HK-2 (cell line): ENCODE results near the gene CNTRL.
"Not testable (repeated sequence)": the region's sequence is repeated elsewhere in the genome, so short reads cannot be mapped to it uniquely, and the experiment has no call there.

Experiments
- DNase-seq: peaks from one replicate; pipeline ENCODE4 v3.0.0-alpha.2; 2018; ENCODE audit not compliant: unreplicated experiment

The CNTRL gene

DNA sequence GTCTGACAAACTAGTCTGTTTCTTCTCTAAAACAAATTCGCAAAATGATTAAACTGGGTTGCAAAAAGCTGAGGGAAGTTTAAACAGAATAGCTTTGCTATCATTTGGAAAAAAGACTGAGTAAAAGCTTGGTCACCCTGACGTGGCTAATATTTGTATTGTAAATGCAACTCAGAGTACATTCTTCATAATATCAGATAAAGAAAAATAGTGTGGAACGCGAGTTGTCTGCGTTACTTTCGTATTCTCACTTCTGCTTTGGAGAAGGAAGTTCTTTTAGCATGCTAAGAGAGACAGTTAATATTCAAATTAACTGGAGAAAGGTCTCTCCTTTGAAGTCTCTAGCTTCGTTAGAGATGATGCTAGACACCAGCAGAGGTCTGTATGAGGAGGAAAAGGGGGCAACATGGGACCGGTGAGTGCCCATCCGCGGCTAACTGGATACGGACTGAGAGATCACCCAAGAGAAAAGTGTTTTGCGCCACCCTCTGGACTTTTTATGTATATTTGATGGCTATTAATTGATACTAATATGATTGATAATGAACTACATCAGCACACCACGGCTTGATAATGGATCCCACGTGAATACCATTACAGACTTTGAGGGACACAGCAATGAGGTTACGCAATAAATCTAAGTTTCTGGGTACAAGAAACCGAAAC lies 2.9 kb upstream of the CNTRL start:
- no peak for DNase-seq

DNA sequence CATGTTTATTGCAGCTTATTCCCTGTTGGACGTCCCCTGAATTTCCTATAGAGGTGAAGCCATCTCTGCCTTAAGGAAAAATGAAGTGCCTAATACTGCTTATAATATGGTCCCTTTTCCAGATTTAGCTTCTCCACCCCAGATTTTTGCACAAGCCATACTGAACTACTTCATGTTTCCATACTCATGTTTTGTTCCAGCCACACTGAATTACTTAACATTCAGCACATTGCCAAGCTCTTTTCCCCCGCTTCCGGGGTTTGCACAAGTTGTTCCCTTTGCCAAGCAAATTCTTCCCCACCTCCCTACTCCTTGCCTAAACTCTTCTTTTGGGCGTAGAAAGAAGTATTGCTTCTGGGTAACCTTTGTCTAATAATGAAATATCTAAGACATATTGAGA lies 1.7 kb upstream of the CNTRL start:
- no peak for DNase-seq

- DNase-seq, result no peak
Observed at GRCh38 chr9:121075251-121076036, 689 bp downstream of the CNTRL start.

GRCh38 chr9:121082075-121082474 lies 7.3 kb downstream of the CNTRL start:
- no peak for DNase-seq

- no peak for DNase-seq
Observed at GRCh38 chr9:121085661-121086060, 10.9 kb downstream of the CNTRL start.

- DNase-seq, result no peak
Observed at GRCh38 chr9:121088576-121088975, 13.8 kb downstream of the CNTRL start.

DNA sequence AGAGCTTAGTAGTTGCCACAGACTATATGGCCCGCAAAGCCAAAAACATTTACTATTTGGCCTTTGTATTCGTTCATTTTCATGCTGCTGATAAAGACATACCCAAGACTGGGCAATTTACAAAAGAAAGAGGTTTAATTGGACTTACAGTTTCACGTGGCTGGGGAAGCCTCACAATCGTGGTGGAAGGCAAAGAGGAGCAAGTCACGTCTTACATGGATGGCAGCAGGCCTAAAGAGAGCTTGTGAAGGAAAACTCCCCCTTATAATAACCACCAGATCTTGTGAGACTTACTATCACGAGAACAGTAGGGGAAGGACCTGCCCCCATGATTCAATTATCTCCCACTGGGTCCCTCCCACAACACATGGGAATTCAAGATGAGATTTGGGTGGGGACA lies 16.0 kb downstream of the CNTRL start:
- not testable (repeated sequence) for DNase-seq

DNA sequence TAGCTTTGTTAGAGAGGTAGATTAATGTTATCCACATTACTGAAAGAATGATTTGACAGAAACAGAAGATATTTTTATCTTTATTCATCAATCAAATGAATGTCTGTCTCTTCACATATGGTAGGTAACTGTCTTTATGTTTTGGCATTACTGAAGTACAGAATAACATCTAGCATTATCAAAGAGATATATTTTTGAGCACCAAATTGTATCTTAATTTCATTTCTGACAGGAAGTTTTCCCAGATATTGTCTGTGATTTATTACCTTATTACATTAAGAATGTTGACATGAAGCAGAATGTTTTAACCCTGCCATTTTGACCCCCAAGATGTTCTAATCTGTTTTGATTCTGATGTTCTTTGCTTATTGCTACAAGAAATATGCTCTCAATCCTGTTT lies 20.3 kb downstream of the CNTRL start:
- no peak for DNase-seq

GRCh38 chr9:121098567-121099198 lies 23.9 kb downstream of the CNTRL start:
- no peak for DNase-seq

DNA sequence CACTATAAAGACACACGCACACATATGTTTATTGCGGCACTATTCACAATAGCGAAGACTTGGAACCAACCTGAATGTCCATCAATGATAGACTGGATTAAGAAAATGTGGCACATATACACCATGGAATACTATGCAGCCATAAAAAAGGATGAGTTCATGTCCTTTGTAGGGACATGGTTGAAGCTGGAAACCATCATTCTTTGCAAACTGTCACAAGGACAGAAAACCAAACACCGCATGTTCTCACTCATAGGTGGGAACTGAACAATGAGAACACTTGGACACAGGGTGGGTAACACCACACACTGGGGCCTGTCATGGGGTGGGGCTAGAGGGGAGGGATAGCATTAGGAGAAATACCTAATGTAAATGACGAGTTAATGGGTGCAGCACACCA lies 29.3 kb downstream of the CNTRL start:
- not testable (repeated sequence) for DNase-seq

DNA sequence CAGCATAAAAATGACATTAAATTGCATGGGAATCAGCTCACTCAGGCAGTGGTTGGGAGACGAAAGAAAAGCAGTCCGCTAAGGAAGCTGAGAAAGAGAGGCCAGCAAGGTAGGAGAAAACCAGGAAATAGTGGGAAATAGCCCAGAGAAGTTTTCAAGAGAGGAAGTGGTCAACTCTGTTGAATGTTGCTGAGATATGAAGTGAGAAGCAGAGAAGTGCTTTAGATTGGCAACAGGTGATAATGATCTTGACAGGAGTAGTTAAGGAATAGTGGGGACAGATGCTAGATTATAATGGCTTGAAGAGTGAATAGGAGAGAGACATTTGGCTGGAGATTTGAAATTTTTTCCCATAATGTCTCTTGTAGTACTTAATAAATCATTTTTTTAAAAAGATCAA lies 30.8 kb downstream of the CNTRL start:
- DNase-seq, result no peak

GRCh38 chr9:121107029-121107428 lies 32.3 kb downstream of the CNTRL start:
- no peak for DNase-seq

DNA sequence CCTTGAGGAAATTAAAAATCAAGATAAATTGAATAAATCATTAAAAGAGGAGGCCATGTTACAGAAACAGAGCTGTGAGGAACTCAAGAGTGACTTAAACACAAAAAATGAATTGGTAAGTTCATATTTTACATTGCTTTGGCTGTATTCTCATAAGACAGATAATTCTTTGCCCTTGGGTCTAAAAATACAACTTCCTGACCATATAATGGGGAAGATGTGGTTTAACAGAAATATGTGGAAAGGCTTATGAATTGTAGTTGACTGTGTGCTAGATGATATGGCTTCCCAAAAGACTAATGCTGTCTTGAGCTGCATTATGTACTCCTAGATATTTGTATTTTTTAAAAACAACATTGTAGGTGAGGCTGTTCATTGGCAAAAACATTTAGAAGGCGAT lies 33.1 kb downstream of the CNTRL start:
- no peak for DNase-seq

DNA sequence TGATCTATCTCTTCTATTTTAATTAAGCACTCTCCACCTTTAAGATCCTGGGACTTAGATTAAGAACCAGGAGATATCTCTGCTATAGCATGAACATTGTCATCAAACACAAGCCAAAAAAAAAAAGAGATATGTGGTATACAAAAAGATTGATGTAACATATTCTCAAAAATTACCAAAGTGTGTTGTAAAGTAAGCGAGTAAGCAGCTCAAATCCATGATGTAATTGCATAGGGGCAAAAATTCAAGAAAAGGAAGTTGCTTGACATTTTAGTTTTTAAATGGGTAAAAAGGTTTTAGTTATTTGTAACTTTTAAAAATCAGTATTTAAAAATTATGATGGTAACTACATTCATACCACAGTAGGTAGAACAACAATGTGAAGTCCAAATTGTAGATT lies 40.7 kb downstream of the CNTRL start:
- DNase-seq, result no peak

DNA sequence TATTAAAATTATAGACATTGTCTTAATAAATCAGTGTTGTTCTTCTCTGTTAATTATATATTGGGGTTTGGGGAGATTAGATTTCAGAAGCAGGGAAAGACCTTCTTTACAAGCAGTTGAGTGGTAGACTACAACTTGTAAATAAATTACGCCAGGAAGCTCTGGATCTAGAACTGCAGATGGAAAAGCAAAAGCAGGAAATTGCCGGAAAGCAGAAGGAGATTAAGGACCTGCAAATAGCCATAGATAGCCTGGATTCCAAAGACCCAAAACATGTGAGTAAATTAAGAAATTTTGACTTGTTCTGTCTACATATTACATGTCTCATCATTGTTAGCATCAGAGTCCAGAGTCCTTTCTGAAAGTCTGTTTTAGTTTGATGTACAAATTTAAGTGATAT lies 43.5 kb downstream of the CNTRL start:
- no peak for DNase-seq

DNA sequence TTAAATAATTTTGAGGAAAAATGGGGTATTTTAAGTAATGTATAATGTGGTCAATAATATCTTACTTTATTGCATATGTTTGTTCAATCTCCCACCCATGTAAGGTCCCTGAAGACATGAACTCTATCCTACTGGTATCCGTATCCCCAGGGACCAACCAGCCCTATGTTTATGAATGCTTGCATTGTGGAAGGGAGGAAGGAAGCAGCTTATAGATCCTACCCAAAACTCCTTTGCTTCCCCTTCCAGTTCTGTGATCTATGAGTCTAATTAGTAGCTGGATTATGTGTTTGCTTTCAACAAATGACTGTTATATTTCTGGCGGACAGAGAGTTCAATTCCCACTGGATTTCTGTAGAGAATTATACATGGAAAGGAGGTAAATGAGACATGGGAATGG lies 45.6 kb downstream of the CNTRL start:
- no peak for DNase-seq

DNA sequence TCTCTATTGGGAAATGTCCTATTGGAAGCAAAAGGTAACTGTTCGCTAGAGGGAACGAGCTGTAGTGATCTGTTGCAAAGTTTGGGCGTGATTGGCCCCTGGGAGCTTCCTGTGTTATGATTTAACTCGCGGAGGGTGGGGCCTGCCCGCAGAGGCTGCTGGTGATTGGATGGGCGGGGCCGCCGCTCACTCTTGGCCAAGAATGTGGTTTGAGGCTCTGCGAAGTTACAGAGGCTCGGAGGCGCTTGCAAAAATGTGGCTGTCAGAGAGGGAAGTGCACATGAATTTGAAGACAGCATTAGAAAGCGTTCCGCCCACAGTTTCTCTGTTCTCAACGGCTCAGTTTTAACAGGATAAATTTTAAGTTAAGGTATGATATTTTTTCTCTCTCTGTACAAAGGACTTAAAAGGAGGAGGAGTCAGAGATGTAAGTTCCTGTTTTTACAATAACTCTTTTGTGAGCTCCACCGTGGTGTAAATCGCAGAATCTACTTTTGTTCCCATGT lies 46.9 kb downstream of the CNTRL start:
- DNase-seq, result peak; percentile 95

- no peak for DNase-seq
Observed at GRCh38 chr9:121122246-121123032, 47.7 kb downstream of the CNTRL start.

- no peak for DNase-seq
Observed at GRCh38 chr9:121123816-121124535, 49.2 kb downstream of the CNTRL start.

DNA sequence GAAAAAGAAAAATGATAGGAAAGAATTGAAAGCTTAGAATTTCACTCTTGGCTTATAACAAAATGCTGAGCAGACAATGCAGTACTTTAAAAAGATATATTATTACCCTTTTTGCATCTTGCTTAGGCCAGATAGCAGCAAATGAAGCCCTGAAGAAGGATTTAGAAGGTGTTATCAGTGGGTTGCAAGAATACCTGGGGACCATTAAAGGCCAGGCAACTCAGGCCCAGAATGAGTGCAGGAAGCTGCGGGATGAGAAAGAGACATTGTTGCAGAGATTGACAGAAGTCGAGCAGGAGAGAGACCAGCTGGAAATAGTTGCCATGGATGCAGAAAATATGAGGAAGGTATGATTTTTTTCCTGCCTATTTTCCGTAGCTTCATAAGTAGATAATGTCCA lies 50.8 kb downstream of the CNTRL start:
- no peak for DNase-seq

GRCh38 chr9:121129384-121129783 lies 54.6 kb downstream of the CNTRL start:
- not testable (repeated sequence) for DNase-seq
